ENCODE data around the gene BCL6. TPM values are rescaled to one million over a fixed set of nuclear protein-coding genes. Genes with fewer than 3 reads are reported as not detected.
A peak's percentile ranks its signal among the peaks of the same experiment; 100 is the strongest.

BCL6 gene
- total RNA-seq, 1 experiment from 2014 or later = 35.1 TPM

GRCh38 chr3:187742351-187743171 lies 2.7 kb downstream of the BCL6 start:
- H3K27ac Mint-ChIP-seq (ENCODE audit: unreplicated experiment) = peak overlapping the region; percentile 64
- no peak for TF ChIP-seq CTCF (IDR thresholded peaks at IDR 0.05; ENCODE audit: unreplicated experiment)
- peaks cover 39% of the 10 kb centered on the region for H3K4me1 Mint-ChIP-seq (ENCODE audit: low read depth, unreplicated experiment)
- no peaks in the 10 kb centered on the region for H3K9me3 Mint-ChIP-seq (ENCODE audit: low read depth, unreplicated experiment)
- CTCF ChIA-PET = interaction anchor here (0.7 to 2.8 kb wide), 6 partner anchors 11 to 1211 kb away, joined by 3 to 20 read pairs (median 6); no protein-coding TSS in a partner anchor
- intact Hi-C loops (cut with micrococcal nuclease; ENCODE audit: unreplicated experiment) = loop anchor here (1.0 to 10.0 kb wide), 11 partner anchors 292 to 1140 kb away; no protein-coding TSS in a partner anchor
- no peak for DNase-seq
- BruUV-seq (replicated peaks) = TSS peak; percentile 3
- peak overlapping the region; percentile 83 for H3K4me3 Mint-ChIP-seq (ENCODE audit: low read depth, unreplicated experiment)
- peaks cover 83% of the 10 kb centered on the region for H3K36me3 Mint-ChIP-seq (ENCODE audit: insufficient read depth, unreplicated experiment)
- no peaks in the 10 kb centered on the region for H3K27me3 Mint-ChIP-seq (ENCODE audit: unreplicated experiment)

GRCh38 chr3:187741403-187742350 lies 3.6 kb downstream of the BCL6 start:
- intact Hi-C loops (cut with micrococcal nuclease; ENCODE audit: unreplicated experiment) = loop anchor here (1.0 to 10.0 kb wide), 11 partner anchors 293 to 1141 kb away; no protein-coding TSS in a partner anchor
- Mint-ChIP-seq H3K9me3 (ENCODE audit: low read depth, unreplicated experiment) (no peaks in the 10 kb centered on the region), H3K27me3 (ENCODE audit: unreplicated experiment) (peaks cover 5% of the 10 kb centered on the region), H3K36me3 (ENCODE audit: insufficient read depth, unreplicated experiment) (peaks cover 89% of the 10 kb centered on the region), H3K4me1 (ENCODE audit: low read depth, unreplicated experiment) (peaks cover 47% of the 10 kb centered on the region), H3K4me3 (ENCODE audit: low read depth, unreplicated experiment) (peak overlapping the region; percentile 83), H3K27ac (ENCODE audit: unreplicated experiment) (peak overlapping the region; percentile 64)
- CTCF ChIA-PET = interaction anchor here (0.5 to 5.6 kb wide), 26 partner anchors 8 to 1300 kb away, joined by 3 to 171 read pairs (median 6); no protein-coding TSS in a partner anchor
- DNase-seq = peak; percentile 87
- TF ChIP-seq CTCF (IDR thresholded peaks at IDR 0.05; ENCODE audit: unreplicated experiment) = peak; percentile 93
- BruUV-seq (replicated peaks) = no TSS peak

- peak overlapping the region; percentile 64 for H3K27ac Mint-ChIP-seq (ENCODE audit: unreplicated experiment)
- TSS peak; percentile 18 for BruUV-seq (replicated peaks)
- H3K4me1 Mint-ChIP-seq (ENCODE audit: low read depth, unreplicated experiment) = peaks cover 45% of the 10 kb centered on the region
- peaks cover 83% of the 10 kb centered on the region for H3K36me3 Mint-ChIP-seq (ENCODE audit: insufficient read depth, unreplicated experiment)
- CTCF ChIA-PET = interaction anchor here (0.5 to 5.6 kb wide), 40 partner anchors 9 to 1300 kb away, joined by 3 to 171 read pairs (median 4); no protein-coding TSS in a partner anchor
- peak overlapping the region; percentile 83 for H3K4me3 Mint-ChIP-seq (ENCODE audit: low read depth, unreplicated experiment)
- H3K9me3 Mint-ChIP-seq (ENCODE audit: low read depth, unreplicated experiment) = no peaks in the 10 kb centered on the region
- DNase-seq = peak; percentile 84
- TF ChIP-seq CTCF (IDR thresholded peaks at IDR 0.05; ENCODE audit: unreplicated experiment) = peak; percentile 100
- intact Hi-C loops (cut with micrococcal nuclease; ENCODE audit: unreplicated experiment) = loop anchor here (5.0 to 10.0 kb wide), 9 partner anchors 294 to 1142 kb away; no protein-coding TSS in a partner anchor
- H3K27me3 Mint-ChIP-seq (ENCODE audit: unreplicated experiment) = peaks cover 9% of the 10 kb centered on the region
Measured at GRCh38 chr3:187740421-187741399, 4.6 kb downstream of the BCL6 start.

Data from Calu3 (cell line).